SK-N-MC (cell line): ENCODE results near the gene UBE2E2.

ENCODE experiments used
- EZH2 ChIP-seq: fragments of 200-600 bp; sonication (generic); IDR thresholded peaks from one replicate; pipeline ENCODE4 v1.6.1; 2017; ENCODE audit warnings: antibody characterized with exemption
- FOXP2 ChIP-seq: optimal IDR thresholded peaks from 2 replicates; pipeline ENCODE3; 2011; ENCODE audit warnings: mild to moderate bottlenecking, moderate library complexity; ENCODE audit not compliant: insufficient read depth; ENCODE audit errors: extremely low read length, control extremely low read depth
- POLR2AphosphoS5 ChIP-seq: IDR thresholded peaks from 2 replicates; pipeline ENCODE4 v1.6.1; 2012; ENCODE audit warnings: mild to moderate bottlenecking, low read depth, low read length, borderline replicate concordance

GRCh38 chr3:23589602-23590001 is 386.5 kb downstream of the UBE2E2 start:
- TF ChIP-seq POLR2AphosphoS5 (no peak), EZH2 (no peak), FOXP2 (no peak)
